HG03097 (cell line): Measurements from ENCODE around the gene SNX21.
"Not testable (repeated sequence)": the region's sequence is repeated elsewhere in the genome, so short reads cannot be mapped to it uniquely, and the experiment has no call there.

Source experiments
- ATAC-seq: cut with Tn5 transposase; IDR thresholded peaks from one replicate; pipeline ENCODE4 v1.9.1; 2021; ENCODE audit not compliant: unreplicated experiment, low FRiP score

SNX21 gene

DNA sequence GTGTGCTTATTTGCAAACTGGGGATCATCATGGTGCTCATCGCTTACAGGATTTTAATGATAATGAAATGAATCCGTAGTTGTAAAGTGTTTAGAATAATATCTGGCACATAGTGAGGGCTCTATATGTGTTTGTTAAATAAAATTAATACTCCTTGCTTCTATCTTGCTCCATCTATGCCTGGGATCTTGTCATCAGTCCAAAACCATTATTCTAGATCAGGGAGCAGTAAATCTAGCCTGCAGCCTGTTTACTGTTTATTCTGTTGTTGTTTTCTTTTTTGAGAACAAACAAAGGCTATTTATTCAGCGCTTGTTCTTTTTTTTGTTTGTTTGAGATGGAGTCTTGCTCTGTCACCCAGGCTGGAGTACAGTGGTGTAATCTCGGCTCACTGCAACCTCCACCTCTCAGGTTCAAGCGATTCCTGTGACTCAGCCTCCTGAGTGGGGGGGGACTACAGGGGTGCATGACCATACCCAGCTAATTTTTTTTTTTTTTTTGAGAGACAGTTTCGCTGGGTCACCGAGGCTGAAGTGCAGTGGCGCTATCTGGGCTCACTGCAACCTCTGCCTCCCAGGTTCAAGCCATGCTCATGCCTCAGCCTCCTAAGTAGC lies 15.5 kb downstream of the SNX21 start:
- no peak for ATAC-seq

DNA sequence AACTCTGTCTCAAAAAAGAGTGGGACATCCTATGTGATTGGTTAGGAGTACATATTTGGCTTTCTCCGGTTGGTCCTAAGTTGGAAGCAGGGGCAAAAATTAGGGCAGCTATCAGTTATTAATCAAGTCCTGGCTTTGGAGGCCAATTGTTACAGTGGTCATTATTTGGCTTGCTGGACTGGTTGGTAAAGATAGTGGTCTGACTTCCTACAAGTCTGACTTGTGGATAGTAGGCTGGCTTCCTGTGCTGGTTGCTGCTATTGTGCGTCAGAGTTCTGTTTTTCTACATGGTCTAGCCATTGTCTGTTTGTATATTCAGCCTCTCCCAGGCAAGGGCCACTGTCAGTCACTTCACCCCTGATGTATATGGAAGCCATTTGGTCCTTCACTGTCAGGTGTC lies 16.6 kb downstream of the SNX21 start:
- no peak for ATAC-seq

DNA sequence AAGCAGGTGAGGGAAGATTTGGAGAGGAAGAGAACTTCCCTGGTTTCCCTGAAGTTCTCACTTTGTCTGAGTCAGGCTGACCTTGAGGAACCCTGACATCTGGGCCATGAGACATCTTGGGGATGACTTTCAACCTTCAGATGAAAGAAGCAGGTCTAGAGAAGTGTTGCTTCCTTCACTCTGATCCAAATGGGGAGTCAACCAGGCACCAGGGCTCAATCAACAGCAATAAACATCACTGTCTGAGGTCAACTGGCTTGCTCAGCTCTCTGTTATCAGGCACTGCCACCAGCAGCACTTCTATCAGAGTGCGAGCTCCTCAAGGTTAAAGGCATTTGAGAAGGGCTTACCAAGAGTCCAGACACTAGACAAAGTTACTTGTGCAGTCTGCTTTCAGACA lies 17.3 kb downstream of the SNX21 start:
- ATAC-seq = no peak

DNA sequence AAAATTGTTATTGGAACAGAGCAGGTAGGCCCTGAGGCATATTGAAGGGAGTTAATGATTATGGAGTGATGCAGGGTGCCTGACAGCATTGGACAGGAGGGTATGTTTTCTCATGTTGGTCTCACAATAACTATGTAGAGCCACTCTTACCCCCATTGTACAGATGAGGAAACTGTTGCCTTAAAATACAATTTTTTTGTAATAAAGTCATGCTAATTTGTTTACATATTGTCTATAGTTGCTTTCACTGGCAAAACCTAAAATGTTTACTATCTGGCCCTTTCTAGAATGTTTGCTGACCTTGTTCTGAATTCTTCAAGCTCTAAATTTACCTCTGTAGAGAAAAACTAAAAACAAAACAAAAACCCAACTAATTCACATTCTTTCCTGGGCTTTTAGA lies 17.9 kb downstream of the SNX21 start:
- no peak for ATAC-seq

DNA sequence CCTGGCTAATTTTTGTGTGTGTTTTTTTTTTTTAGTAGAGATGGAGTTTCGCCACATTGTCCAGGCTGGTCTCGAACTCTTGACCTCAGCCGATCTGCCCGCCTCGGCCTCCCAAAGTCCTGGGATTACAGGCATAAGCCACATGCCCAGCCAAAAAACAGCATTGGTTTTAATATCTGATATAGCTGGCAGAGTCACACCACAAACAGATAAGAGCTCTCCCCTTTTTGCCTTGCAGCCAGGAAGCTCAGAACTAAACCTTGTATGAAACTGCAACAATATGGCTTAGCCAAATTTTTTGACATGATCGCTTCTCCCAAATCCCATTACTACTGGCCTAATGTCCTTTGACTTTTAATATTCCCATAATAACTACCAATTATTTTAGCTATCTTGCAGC lies 18.7 kb downstream of the SNX21 start:
- ATAC-seq = no peak

DNA sequence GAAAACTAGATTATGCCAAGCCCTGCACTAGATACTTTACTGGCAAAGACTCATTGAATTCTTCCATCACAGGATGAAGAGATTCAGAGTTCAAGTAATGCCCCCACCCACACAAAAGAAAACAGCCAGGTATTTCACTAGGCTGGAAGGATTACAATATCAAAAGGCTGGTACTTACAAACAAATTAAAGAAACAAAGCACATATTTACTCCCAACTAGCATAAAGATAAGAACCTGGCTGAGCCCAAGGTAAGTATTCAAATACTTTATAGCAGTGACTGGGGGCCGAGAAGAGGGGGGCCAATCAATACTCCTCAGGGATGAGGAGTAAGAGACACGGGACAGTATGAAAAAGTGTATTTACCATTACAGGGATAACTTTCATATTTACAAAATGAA lies 19.9 kb downstream of the SNX21 start:
- no peak for ATAC-seq

DNA sequence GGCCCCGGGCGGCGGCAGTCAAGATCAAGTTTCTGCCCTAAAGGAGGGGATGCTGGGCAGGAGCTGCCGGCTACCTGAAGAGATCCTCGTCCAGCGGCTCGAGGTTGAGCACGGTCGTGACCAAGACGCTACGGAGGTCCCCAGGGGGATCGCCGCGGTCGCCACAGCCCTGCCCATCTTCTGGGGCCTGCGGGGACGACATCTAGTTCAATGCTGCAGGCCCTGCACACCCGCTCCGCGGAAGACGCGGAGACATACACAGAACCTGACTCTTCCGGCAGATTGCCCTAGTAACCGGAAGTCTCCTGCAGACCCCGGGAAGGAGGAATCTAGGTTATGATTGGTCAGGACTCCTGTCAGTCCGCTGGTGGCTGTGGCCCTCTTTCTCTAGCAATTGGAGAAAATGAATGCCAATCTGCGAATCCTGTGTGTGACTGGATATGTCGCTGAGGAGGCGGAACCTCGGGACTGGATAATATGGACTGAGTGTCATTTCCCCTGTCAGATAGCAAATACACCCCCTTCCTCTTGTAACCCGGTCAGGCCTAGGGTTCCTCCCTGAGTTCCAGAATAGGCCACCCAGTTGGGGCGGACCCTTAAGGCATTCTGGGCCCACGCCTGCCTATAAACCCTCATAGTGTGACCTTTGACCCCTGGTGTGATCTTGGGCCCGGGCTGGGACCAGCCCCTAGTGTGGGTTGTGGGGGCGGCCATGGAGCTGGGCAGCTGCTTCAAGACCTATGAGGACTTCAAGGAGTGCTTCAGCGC lies 23.7 kb downstream of the SNX21 start, which contains the start of the genes ACOT8 and ZSWIM3:
TSS of gene ACOT8 (minus strand) at position 279 of the 768 bp plus-strand sequence. CDS start at position 202, 77 bp downstream.
TSS of gene ZSWIM3 (plus strand) at position 501 of the 768 bp plus-strand sequence. CDS start at position 713, 212 bp downstream.
- ATAC-seq = peak; percentile 92

DNA sequence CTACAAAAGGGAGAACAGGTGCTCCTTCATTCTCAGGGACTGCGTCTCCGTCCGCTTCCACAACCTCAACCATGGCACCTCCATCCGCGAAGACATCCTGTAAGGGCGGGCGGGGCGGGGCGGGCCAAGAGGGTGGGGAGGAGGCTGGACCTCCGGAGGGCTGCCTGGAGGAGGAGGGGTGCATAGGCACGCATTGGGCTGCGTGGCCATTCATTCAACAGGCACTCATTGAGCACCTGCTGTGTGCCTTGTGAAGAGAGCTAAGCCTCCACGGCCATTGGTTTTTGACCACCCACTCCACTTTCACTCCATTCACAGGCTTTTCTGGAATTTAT lies 24.2 kb downstream of the SNX21 start:
- ATAC-seq = peak; percentile 2

DNA sequence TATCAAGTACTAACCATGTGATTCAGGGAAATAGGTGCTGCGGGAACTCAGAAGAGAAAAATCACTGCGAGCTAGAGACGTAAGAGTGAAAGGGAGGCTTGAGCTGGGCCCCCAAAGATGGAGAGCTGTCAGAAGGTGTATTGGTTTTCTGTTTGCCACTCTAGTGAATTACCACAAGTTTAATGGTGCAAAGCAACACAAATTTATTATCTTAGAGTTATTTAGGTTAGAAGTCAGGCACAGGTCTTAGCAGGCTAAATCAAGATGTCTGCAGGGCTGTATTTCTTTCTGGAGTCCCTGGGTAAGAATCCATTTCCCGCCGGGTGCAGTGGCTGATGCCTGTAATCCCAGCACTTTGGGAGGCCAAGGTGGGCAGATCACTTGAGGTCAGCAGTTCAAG lies 26.3 kb downstream of the SNX21 start:
- no peak for ATAC-seq

DNA sequence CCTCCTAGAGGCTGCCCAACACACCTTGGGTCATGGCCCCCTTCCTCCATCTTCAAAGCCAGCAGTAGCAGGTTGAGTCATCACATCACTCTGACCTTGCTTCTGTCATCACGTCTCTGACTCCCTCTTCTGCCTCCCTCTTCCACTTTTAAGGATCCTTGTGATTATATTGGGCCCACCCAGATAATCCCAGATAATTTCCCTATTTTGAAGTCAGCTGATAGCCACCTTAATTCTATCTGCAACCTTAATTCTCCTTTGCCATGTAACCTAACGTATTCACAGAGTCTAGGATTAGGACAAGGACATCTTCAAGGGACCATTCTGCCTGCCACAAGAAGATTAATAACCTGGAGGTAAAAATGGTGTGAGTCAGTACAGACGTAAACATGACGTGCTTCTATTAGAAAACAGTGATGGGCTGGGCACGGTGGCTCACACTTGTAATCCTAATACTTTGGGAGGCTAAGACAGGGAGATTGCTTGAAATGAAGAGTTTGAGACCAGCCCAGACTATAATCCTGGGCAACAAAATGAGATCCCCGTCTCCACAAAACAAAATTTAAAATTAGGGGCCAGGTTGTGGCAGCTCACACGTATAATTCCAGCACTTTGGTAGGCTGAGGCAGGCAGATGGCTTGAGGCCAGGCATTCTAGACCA lies 27.1 kb downstream of the SNX21 start:
- no peak for ATAC-seq

DNA sequence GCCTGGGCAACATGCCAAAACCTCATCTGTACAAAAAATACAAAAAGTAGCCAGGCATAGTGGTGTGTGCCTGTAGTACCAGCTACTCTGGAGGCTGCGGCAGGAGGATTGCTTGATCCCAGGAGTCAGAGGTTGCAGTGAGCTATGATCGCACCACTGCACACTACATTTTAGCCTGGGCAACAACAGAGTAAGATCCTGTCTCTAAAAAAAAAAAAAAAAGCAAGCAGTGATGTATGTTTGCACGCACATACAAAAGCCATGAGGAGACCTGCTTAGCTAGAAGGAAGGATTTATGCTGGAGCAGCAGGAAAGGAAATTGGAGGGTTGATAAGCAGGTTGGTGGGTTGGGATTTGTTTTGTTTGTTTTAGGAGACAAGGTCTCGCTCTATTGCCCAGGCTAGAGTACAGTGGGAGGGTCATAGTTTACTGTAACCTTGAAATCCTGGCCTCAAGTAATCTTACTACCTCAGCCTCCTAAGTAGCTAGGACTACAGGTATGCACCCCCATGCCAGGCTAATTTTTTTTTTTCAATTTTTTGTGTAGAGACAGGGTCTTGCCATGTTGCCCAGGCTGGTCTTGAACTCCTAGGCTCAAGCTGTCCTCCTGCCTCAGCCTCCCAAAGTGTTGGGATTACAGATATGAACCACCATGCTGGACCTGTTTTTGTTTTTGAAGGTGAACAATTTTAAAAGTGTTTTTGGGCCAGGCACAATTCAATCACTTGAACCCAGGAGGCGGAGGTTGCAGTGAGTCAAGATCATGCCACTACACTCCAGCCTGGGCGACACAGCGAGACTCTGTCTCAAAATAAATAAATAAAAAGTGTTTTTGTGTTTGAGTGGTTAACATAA lies 27.8 kb downstream of the SNX21 start:
- ATAC-seq = no peak

DNA sequence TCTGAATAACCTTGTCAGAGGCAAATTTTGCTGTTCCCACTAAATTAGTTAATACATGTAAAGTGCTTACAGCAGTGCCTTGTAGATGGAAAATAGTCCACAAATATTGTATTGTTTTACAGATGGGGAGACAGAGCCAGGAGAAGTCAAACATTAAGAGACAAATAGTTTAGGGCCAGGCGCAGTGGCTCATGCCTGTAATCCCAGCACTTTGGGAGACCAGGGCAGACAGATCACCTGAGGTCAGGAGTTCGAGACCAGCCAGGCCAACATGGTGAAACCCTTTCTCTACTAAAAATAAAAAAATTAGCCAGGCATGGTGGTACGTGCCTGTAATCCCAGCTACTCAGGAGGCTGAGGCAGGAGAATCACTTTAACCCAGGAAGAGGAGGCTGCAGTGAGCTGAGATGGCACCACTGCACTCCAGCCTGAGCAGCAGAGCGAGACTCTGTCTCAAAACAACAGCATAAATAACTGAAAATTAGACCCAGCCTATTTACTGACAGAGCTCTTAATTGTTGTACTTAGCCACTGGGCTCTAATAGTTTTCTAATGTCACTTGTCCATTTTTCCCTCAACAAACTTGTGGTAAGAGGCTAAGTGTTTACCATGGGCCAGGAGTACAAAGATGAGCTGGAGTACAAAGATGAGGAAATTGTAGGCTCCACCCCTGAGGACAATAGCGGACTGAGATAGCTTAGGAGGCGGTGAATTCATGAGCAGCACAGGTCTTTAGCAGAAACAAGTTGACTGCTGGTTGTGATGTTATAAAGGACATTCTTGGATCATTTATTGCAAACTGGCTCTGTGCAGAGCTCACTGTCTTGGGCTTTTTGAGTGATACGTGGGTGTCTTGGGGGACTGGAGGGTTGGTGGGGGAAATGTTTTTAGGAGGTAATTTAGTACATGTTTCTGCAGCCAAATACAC lies 30.2 kb downstream of the SNX21 start:
- ATAC-seq = no peak

DNA sequence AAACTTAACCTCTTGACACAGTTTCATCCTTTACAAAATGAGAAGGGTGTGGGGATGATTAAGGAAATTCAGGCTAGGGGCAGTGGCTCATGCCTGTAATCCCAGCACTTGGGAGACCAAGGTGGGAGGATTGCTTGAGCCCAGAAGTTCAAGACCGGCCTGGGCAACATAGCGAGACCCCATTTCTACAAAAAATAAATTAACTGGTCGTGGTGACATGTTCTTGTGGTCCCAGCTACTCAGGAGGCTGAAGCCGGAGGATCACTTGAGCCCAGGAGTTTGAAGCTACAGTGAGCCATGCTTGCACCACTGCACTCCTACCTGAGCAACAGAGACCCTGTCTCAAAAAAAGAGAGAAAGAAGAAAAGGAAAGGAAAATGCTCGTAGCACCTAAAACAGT lies 32.9 kb downstream of the SNX21 start:
- ATAC-seq = no peak

DNA sequence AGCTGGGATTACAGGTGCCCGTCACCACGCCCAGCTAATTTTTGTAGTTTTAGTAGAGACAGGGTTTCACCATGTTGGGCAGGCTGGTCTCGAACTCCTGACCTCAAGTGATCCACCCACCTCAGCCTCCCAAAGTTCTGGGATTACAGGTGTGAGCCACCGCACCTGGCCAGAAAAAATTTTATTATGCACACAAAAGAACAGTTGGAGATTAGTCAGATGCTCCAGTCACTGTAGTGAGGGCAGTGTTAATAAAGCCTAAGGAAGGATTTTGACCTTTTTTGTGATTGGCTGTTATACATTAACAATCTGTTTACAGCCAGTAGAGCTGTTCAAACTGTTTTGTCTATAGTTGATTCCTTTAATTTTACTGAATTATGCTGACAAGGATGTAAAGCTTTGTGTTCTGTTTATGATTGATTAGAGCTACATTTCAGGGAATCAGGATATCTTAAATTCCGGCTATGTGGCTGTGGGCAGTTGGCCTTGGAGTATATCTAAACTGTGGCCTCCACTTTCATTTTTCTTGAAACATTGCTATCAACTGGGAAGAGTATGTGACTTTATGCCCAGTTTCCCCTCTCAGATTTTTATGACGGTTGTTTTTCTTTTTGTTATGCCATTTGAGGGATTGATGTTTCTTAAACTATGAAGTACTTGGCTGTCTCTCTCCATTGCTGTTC lies 33.7 kb downstream of the SNX21 start:
- no peak for ATAC-seq

DNA sequence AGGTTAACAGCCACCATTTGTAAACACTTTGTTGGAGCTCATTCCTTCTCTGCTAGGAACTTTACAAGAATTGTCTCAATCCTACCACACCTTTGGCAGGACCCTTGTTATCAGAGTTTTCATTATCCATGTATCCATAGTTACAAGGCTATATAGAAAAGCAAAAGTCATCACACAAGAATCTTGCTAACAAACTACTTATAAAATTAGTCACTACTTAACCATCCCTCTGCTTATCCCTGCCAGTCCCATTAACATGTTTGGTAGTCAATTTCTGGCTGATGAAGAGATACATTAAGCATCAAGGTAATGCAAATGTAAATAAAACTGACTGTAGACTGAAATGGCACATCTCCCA lies 34.2 kb downstream of the SNX21 start:
- ATAC-seq = no peak

DNA sequence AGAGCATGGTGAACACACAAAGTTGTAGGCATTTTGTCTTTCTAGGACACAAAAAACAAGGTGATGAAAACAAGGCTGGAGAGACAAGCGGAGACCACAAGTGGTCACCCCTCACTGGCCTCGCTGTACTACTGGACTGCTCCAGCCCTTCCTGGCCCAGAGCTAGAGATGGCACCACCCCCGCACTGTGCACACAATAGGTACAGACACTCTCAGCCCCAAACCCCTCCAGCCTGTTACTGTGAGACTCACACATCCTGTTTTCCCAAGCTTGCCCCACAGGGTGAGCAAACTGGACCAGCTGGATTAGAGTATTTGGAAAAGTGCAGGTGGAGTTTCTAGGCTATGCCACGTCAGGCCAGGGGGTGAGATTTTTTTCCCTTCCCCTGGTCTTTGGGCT lies 39.0 kb downstream of the SNX21 start:
- no peak for ATAC-seq

DNA sequence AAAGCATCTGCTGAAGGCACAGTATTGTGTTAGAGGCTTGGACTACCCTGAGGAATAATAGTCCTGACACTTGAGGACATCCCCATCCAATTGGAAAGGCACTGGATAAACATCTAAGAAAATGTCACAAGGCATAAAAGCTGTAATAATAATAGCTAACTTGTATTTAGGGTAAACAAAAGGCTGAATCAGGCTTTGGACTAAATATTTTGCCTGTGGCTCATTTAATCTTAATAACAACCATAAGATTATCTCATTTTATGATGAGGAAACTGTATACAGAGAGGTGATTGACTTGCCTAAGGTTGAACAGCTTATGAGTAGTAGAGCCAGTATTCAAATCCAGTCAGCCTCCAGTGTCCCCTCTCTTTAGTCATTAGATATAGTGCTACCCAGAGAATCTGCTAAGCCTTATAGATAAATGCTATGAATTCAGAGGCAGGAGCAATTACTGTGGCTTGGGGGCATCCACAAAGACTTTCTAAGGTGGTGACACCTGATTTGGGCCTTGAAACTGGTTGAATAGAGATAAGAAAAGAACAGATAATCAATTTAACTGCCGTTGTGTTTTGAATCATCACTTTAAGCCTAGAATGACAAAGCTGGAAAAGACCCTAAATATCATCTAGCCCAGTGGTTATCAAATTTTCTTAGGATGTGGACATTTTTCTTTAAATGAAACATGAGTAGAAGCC lies 40.0 kb downstream of the SNX21 start:
- no peak for ATAC-seq

DNA sequence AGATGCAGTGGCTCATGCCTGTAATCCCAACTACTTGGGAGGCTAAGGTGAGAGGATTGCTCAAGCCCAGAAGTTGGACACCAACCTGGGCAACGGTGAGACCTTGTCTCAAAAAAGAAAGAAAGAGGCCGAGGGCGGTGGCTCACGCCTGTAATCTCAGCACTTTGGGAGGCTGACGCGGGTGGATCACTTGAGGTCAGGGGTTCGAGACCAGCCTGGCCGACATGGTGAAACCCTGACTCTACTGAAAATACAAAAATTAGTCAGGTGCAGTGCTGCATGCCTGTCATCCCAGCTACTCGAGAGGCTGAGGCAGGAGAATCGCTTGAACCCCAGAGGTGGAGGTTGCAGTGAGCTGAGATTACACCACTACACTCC lies 40.5 kb downstream of the SNX21 start:
- not testable (repeated sequence) for ATAC-seq

DNA sequence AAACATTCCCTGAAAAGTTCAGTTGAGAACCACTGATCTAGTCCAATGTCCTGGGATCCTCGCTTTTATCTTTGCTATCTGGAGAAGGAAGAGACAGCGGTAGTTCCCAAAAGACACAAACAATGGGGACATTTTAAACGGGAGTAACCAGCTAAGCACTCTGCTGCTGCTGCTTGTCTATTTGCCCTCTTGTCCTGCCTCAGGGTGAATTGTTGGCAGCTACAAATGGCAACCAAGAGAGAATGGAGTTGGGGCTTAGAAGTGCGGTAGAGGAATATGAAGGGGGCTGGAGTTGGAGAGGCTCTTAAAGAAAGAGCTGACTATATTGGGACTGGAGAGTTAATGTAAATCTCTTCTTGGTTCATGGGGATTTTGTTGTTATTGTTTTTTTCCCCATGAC lies 41.0 kb downstream of the SNX21 start:
- ATAC-seq = no peak
